H1 (cell line): ENCODE results near the gene AQP4. TPM values are rescaled to one million over a fixed set of nuclear protein-coding genes. Genes with fewer than 3 reads are reported as not detected.

Experiments used
- CBX8 ChIP-seq: fragments of 300-800, 300-1000 bp; sonication (generic); IDR thresholded peaks from 2 replicates; pipeline ENCODE4 v1.7.1; 2016; ENCODE audit warnings: low read depth, low read length, borderline replicate concordance
- HDAC2 ChIP-seq, 2 experiments: fragments of 300-600 bp in 1 of 2; sonication (generic) in 1 of 2; IDR thresholded peaks; 2 replicates each; pipeline ENCODE4 v1.6.1; 2011 to 2012; ENCODE audit warnings: low read depth in 2 of 2, low read length in 2 of 2, mild to moderate bottlenecking in 2 of 2, moderate library complexity in 2 of 2, borderline replicate concordance in 1 of 2, inconsistent platforms in 1 of 2
- polyA plus RNA-seq, 7 experiments: library from polyadenylated mRNA; depleted of rRNA in 3 of 7; stranded (reverse) in 5 of 7; unstranded in 2 of 7; fragments of >200 nt in 5 of 7; fragments of 200-250 nt in 2 of 7; gene quantifications; 1 replicate in 5 of 7; 2 replicates in 1 of 7; 4 replicates in 1 of 7; pipeline versions ENCODE4 v1.2.1 to v1.2.3, GENCODE V29; 2011 to 2013; ENCODE audit warnings: missing spikeins in 2 of 7, mixed read lengths in 2 of 7
- total RNA-seq: library from RNA; stranded (reverse); fragmentation: NEBNext Ultra II Directional; extraction: Animal tissue kit (Norgen Biotek cat#: 25700); gene quantifications from 2 replicates; pipeline ENCODE4 v1.2.1, GENCODE V29; 2021
- TF ChIP-seq, protein P1 (sequence below): fragments of 300-600 bp; sonication (generic); IDR thresholded peaks from 2 replicates; pipeline ENCODE4 v1.7.1; 2012; ENCODE audit warnings: low read length, moderate library complexity, mild to moderate bottlenecking, inconsistent platforms; ENCODE audit not compliant: insufficient replicate concordance
- TF ChIP-seq, protein P2 (sequence below): IDR thresholded peaks from 2 replicates; pipeline ENCODE4 v1.6.1; 2012; ENCODE audit warnings: inconsistent platforms

The AQP4 gene
- total and polyA plus RNA-seq, 2 of the 8 experiments (the other 6 are each of a cell fraction or from before 2014, with no cell fraction given) = 2.2 to 2.8 TPM

DNA sequence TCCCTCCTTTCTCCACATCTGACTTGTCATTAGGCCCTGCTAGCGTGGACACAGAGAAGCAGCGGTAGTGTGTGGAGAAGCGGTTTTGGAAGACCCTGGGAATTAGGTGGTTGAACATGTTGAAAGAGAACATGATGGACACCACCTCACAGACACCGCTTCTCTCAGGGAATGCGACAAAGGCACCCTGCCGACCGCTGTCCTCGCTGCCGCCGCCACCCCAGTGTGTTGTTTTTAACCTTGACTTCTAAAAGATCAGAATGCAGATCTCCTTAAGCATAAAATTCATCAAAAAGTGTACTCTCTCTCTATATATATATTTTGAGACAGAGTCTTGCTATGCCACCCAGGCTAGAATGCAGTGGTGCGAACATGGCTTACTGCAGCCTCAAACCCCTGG, 33.2 kb downstream of the AQP4 start (continued):
- TF ChIP-seq, protein P1, sequence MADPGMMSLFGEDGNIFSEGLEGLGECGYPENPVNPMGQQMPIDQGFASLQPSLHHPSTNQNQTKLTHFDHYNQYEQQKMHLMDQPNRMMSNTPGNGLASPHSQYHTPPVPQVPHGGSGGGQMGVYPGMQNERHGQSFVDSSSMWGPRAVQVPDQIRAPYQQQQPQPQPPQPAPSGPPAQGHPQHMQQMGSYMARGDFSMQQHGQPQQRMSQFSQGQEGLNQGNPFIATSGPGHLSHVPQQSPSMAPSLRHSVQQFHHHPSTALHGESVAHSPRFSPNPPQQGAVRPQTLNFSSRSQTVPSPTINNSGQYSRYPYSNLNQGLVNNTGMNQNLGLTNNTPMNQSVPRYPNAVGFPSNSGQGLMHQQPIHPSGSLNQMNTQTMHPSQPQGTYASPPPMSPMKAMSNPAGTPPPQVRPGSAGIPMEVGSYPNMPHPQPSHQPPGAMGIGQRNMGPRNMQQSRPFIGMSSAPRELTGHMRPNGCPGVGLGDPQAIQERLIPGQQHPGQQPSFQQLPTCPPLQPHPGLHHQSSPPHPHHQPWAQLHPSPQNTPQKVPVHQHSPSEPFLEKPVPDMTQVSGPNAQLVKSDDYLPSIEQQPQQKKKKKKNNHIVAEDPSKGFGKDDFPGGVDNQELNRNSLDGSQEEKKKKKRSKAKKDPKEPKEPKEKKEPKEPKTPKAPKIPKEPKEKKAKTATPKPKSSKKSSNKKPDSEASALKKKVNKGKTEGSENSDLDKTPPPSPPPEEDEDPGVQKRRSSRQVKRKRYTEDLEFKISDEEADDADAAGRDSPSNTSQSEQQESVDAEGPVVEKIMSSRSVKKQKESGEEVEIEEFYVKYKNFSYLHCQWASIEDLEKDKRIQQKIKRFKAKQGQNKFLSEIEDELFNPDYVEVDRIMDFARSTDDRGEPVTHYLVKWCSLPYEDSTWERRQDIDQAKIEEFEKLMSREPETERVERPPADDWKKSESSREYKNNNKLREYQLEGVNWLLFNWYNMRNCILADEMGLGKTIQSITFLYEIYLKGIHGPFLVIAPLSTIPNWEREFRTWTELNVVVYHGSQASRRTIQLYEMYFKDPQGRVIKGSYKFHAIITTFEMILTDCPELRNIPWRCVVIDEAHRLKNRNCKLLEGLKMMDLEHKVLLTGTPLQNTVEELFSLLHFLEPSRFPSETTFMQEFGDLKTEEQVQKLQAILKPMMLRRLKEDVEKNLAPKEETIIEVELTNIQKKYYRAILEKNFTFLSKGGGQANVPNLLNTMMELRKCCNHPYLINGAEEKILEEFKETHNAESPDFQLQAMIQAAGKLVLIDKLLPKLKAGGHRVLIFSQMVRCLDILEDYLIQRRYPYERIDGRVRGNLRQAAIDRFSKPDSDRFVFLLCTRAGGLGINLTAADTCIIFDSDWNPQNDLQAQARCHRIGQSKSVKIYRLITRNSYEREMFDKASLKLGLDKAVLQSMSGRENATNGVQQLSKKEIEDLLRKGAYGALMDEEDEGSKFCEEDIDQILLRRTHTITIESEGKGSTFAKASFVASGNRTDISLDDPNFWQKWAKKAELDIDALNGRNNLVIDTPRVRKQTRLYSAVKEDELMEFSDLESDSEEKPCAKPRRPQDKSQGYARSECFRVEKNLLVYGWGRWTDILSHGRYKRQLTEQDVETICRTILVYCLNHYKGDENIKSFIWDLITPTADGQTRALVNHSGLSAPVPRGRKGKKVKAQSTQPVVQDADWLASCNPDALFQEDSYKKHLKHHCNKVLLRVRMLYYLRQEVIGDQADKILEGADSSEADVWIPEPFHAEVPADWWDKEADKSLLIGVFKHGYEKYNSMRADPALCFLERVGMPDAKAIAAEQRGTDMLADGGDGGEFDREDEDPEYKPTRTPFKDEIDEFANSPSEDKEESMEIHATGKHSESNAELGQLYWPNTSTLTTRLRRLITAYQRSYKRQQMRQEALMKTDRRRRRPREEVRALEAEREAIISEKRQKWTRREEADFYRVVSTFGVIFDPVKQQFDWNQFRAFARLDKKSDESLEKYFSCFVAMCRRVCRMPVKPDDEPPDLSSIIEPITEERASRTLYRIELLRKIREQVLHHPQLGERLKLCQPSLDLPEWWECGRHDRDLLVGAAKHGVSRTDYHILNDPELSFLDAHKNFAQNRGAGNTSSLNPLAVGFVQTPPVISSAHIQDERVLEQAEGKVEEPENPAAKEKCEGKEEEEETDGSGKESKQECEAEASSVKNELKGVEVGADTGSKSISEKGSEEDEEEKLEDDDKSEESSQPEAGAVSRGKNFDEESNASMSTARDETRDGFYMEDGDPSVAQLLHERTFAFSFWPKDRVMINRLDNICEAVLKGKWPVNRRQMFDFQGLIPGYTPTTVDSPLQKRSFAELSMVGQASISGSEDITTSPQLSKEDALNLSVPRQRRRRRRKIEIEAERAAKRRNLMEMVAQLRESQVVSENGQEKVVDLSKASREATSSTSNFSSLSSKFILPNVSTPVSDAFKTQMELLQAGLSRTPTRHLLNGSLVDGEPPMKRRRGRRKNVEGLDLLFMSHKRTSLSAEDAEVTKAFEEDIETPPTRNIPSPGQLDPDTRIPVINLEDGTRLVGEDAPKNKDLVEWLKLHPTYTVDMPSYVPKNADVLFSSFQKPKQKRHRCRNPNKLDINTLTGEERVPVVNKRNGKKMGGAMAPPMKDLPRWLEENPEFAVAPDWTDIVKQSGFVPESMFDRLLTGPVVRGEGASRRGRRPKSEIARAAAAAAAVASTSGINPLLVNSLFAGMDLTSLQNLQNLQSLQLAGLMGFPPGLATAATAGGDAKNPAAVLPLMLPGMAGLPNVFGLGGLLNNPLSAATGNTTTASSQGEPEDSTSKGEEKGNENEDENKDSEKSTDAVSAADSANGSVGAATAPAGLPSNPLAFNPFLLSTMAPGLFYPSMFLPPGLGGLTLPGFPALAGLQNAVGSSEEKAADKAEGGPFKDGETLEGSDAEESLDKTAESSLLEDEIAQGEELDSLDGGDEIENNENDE = no peak
- TF ChIP-seq, protein P2, sequence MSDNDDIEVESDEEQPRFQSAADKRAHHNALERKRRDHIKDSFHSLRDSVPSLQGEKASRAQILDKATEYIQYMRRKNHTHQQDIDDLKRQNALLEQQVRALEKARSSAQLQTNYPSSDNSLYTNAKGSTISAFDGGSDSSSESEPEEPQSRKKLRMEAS = no peak
- TF ChIP-seq HDAC2 (IDR thresholded peaks at IDR 0.05; ENCODE audit: borderline replicate concordance in 1 of 2, low read depth in 2 of 2, low read length in 2 of 2) = no peak
- TF ChIP-seq CBX8 = no peak
- TF ChIP-seq, all 59 proteins: peak for 0
